GM19240 (cell line): ENCODE measurements around the gene NR2F1-AS1.

Source experiments
- DNase-seq: peaks from one replicate; pipeline ENCODE4 v3.0.0; 2011; ENCODE audit warnings: low spot score; ENCODE audit not compliant: insufficient read length

NR2F1-AS1 gene

DNA sequence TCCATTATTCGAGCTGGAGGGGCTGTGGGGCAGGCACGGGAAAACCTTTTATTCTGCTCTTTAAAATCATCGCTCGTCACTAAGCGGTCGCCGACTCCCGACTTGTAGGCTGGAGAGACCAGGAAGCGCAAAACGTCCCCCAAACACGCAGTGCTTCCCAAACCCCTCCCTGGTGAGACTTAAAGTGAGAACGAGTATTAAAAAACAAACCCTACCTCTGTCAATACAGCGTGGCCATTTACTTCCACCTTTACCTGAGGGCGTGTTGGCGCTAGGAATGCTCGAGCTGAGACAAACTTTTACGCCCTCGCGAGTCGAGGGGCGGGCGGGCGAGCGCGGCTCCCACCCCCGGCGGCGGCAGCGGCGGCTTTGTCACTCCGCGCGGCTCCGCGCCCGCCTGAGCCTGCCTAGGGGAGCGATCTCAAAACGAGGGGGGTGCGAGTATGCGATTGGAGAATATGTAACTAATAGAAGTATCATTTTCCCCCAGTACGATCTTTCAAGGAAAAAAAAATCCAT, at the start of gene NR2F1-AS1:
Gene NR2F1-AS1 (minus strand): TSS at position 293 of the 519 bp plus-strand sequence.
- no peak for DNase-seq

DNA sequence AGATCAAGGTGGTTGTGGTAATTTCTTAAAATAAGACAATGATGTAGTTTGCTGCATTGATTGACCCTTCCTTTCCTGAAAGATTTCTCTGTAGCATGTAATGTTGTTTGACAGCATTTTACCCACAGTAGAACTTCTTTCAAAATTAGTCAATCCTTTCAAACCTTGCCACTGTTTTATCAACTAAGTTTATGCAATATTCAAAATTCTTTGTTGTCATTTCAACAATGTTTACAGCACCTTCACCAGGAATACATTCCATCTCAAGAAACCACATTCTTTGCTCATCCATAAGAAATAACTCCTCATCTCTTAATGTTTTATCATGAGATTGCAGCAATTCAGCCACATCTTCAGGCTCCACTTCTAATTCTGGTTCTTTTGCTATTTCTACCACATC, 45.8 kb upstream of the NR2F1-AS1 start:
- DNase-seq: no peak

DNA sequence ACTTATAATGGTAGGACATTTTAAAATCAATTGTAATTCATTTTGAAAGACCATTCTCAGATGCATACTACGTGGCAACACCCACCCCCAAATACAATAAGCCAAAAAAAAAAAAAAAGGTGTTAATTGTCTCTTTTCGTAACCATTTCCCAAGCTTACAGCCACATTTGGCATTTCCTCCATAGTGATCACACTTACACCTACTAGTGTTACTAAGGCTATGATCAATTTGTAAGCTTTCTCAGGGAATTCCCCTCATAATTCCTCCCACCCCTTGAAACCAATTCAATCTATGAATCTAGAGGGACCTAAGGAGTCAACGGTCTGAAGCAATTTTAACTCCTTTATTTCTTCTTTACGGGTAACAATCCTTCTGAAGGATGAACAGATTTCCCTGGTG, 42.1 kb upstream of the NR2F1-AS1 start:
- DNase-seq: no peak

DNA sequence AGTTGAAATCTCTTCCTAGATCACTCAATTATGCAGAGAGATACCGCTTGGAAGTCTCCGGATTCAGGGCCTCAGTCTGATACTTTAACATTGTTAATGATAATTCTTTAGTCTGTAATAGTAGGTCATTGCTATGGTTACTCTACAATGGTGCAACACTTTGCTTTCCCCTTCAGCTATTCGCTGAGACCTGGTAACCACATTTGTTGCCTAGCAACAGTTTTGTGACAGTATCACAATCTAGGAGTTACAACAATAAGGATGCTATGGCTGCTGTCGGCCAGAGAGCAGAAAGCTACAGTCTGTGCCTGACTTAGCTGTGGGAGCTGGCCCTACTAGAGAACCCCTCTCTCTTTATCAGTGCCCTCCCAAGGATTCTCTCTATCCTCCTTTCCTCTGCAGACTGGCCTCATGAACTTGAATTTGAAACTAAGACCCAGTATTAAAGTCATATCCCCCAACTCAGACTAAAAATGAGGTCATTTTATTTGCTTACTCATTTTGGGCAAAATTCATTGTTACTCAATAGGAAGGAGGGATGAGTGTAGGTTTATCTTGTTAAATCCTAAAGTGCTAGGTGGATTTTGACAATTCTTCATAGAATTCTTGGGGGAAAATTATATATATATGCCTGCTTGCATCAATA, 41.3 kb upstream of the NR2F1-AS1 start:
- no peak for DNase-seq

DNA sequence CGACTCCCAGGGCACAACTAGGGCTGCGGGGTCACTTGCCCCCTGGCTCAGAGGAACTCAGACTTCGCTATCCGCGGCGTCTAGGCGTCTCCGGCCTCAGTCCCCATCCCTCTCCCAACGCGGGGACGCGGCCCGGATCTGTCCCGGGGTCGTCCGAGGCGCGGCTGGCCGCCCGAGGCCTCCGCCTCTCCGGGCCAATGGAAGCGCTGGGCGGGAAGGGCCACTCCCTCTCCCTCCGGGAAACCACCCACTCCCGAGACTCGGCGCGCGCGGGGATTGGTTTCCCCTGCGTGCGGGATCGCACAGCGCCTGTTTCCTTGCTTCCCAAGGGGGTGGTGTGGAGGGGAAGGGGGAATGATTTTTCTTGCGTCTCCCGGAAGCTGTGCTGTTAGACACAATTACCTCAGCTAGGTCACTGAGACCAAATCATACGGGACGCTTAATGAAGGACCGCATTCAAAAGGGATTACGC, 40.3 kb upstream of the NR2F1-AS1 start:
- no peak for DNase-seq

DNA sequence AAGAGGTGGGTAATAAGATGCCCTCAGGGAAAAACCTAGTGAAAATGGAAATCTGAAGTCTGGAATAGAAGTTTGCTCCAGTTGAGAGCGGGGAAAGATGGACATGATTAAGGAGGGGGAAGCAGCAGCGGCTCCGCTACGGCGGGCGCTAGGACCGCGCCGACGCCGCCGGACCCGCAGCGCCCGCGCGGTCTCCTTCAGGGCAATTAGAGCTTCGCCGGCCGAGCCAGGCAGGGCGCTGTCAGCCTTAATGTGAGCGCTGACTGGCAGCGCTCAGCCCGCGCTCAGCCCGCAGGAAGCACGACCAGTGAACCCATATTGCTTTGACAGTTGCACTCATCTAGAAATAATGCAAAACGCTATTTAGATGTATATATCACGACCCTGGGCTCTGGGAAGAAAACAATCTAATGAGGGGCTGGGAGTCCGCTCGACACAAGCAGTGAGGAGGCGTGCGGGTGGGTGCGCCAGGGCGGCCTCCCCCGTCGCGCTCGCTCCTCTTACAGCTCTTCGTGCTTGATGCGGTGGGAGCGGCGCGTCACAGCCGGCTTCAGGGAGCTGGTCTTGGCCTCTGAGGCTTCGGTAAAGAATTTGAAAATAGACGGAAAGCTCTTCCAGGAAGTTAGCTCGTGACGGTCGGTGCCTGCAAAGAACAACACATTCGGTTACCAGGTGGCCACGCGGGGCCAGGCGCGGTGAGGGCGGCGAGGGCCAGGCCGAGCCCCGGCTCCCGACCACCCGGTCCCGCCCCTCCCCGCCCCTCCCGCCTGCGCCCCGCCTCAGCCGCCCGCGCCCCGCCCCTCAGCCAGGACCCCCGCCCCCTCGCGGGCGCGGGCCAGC, 39.7 kb upstream of the NR2F1-AS1 start:
- DNase-seq: peak; percentile 55

DNA sequence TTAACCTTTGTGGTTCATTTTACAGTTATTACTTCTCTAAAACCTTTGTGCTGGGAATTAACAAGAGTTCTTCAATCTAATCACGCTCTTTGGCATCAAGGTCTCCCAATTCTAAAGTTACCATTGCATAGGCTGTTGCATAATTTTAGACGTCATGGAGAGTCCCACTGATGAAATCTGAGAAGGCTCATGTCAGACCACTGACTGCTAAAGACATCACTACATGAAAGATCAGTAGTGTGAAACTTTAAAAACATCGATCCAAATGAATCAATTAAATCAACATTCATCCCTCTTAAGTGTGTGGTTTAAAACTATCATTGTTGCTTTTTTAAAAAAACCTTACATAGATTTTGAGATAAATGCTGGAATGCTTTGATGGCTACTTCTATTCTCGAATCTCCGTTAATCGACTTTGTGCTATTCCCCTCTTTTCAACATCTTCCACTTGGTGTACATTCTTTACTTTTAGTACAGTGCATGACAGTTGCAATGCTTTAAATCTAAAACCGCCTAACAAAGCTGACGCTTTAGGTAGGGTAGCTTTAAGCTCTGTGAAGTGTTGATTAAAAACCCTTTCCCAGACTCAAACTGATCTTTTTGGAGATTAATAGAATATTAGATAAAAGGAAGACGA, 35.6 kb upstream of the NR2F1-AS1 start:
- DNase-seq: no peak

DNA sequence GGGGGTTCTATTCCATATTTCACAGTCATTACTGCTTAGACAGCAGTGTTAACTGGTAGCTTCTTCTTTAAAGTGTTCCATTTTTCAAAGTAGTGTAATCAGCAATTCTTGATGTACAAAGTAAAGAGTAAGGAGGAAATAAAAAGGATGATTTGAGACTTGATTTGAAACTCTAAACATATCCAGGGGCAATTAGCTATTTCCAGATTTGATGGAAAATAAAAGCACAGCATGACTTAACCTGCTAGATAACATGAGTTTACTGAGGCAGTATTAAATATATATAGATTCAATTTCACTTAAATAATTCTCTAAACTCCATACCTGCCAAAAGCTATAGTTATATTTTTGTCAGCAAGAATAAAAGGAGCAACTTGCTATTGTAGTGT, 31.8 kb upstream of the NR2F1-AS1 start:
- DNase-seq: no peak

DNA sequence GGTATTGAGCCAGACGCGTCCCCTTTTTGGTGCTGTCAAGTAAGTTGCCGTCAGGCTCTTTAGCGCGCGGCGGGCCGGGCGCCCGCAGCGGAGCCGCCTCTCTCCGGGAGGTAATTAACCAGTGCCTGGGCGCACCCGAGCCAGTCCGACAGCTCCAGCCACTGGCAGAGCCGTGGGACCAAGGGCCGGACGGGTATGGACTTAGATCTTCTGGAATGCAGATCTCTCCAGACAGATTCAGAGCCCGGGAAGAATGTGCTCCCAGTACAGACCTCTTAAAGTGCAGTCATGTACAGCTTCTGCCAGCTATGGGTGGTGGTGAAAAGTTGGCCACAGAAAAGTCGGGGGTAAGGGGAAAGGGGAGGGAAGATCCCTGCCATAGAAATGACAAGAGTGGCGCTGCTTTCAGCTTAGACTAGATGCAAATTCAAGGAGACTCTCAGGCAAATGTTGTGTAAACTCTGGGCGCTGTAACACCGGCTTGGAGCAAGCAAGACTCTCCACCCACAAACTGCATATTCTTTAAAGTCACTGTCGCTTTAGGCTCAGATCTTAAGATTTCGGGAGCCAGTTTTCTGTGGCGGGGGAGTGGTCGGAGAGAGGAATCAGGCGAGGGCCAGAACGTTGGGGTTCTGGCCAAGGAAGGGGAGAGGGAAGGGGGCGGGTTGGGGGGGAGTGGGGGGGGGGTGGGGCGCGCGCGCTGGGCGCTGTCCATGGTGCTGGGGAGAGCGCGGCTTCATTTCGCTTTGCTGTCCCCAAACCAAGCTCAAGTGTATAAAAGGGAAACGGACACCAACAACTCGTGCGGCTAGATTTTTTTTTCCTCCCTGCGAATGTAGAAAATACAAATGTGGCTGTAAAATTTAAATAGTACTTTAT, 31.2 kb upstream of the NR2F1-AS1 start:
- DNase-seq: no peak

DNA sequence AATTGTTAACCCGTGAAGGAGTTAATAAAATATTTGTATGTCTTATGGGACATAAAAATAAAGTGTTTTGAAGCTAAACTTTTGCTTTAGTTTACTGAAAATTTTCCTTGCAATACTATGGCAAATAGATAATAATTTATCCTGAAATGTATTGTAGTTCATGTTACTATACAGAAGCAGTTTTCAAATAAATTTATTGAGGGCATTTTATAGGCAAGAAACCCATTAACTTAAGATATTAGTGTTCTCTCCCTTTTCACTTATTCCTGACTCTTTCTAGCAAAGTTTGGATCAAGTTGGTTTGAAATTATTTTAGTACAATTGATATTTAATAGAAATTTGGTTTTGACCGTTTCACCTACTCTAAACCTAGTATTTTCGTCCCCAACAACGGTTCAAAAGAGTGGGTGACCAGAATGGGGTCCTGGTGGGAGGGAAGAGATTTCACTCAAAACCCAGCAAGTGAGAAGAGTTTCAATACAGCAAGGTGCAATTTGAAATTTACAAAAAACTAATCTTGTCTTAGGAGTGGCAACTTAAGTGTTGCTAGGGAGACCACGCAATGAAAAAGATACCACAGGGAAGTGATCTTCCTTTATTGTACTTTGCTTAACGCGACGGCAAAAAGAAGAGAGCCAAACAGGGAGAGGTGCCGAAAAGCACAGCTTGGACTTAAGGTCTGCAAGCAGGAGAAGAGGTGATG, 30.4 kb upstream of the NR2F1-AS1 start:
- DNase-seq: no peak

DNA sequence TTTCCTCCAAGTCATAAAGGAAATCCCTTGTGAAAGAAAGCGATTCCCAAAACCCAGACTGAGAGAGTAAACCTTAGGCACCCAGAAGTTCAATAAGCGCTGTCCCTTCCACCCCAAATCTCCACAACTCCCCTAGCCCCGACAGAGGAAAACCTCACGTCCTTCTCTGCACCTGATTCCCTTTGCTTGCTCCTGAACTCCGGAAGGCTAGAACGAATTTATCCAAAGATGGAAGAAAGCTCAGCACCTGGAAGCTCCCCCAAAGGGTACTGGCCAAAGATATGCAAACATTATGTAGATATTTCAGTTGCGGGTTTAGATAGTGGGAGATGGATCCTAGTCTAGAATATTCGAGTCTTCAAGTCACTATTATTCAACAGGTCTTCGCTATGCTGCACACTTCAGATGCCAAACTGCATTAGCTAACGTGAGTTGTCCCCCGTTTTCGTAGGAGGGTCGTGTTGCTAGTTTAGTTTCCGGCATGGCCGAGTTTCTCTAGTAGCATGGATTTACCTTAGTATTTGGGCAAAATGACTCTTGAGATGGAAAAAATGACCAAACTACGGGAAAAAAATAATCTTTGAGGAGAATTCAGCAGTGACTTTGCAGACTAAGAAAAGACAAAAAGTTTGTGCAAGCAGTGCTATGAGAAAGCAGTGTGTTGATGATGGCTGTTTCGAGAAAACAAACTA, 29.7 kb upstream of the NR2F1-AS1 start:
- no peak for DNase-seq

DNA sequence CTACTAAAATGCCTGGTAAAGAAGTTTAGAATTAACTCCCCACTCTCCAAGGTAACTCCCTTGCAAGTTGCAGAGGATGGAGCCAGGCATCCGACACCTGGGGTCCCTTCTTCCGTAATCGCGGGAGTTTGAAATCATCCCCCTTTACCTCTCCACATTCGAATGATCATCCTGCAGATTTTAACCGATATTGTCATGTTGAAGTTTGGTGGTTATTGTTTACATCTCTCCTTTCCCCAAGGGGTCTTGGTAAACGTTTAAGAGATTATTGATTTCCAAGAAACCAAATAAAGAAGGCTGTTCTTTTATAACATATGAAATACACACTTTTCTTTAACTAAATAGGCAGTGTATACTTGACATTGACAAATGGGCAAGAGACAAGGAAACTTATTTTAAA, 28.7 kb upstream of the NR2F1-AS1 start:
- no peak for DNase-seq

DNA sequence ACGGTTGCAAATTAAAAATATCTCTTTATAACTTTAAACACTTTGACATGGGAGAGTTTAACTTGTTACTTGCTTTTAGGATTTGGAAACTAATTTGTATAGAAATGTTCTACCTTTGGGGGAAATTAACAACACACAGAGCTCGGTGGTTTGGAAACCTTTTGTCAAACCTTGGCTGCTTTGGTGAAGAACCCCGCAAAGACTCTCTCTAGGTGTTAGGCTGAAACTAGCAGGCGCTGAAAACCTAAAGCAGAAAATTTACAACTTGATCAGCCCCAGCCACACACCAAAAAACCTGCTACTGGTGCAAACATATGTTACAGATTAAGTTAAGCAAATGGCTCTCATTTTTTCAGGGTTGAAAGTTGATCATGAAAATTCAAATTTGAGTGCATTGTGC, 27.8 kb upstream of the NR2F1-AS1 start:
- DNase-seq: no peak

DNA sequence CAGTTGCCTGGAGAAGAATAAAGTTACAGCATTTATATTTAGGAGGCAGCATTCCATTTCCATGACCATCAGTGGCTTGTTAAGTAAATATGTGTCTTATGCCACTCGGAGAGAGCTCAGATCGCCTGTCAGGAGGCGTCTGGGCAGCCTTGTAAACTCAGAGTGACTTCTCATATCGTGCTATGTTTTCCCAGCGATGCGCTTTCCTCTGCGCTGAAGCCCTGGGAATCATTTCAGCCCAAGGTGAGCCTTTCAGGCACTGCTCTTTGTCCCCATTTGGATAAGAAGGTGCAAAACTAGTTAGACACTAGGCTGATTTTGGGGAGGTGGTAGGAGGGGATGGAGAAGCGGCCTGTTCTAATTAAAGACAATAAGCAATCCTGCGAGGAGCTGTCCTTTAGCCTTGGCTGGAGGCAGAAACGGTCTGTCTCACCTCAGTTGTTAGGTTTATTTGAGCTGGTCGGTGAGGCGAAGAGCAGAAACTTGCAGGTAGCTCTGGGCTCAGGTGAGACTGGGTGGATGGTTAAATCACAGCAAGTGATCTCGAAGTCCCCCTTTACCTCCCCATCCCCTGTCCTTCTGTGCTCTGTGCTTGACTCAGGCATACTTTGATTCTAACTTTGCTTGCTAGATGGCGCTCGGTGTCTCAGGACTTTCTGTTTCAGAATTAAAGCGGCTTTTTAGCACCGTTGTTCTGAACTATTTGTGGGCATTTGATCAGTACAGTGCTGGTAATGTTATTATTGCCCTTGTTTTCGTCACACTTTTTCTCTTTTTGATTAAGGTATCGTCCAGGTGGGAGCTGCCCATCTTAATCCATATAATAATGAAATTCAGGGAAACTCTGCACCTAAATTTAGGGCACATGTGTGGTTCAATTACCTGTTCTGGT, 26.6 kb upstream of the NR2F1-AS1 start:
- DNase-seq: no peak

DNA sequence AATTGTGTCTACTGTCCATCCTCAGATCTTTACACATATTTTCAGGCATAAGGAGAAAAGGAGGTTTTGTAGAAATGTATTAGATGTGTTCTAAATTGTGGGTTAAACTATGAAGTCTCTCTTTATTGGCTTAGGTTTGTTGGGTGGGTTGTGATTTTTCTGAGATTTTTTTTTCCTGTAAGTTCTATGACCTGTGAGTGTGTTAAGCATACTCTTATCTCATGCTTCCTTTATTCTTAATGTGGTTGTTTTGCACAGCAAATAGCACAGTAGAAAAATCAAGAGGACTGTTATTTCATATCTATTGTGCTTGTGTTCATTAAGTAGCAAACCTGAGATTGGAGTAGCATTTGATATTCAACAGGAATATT, 25.3 kb upstream of the NR2F1-AS1 start:
- no peak for DNase-seq

DNA sequence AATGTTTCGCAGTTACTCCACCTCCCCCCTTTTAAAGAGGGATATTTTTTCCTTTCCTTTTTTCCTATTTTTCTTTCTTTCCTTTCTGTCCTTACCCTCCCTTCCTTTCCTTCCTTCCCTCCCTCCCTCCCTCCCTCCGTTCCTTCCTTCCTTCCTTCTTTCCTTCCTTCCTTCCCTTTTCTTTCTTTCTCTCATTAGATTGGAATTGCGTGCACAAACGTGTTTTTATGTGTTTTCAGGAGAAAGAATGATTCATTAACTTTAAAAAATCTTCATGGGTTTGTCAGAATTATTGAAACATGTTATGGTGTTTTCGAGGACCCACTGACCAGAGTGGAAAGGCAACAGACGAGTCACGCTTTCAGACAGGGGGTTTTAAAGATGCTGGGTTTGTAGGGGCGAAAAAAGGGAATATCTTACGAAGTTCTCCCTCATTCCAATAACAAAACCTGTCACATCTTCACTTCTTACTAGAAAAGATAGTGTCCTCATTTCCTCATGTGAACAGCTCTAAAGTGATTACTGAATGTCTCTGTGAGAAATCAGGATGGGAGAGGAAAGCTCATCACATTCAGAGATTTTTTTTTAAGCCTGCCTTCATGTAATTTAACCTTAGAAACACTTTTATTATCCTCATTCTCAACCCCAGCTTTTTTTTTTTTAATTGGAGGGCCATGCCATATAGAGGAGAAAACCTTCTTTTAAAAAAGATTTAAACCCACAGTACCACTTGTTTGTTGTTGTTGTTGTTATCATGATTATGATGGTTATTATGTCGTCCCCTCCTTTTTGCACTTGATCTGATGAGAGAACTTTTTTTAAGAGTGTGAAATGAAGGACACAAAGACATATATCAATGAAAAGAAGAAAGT, 23.9 kb upstream of the NR2F1-AS1 start:
- no peak for DNase-seq

DNA sequence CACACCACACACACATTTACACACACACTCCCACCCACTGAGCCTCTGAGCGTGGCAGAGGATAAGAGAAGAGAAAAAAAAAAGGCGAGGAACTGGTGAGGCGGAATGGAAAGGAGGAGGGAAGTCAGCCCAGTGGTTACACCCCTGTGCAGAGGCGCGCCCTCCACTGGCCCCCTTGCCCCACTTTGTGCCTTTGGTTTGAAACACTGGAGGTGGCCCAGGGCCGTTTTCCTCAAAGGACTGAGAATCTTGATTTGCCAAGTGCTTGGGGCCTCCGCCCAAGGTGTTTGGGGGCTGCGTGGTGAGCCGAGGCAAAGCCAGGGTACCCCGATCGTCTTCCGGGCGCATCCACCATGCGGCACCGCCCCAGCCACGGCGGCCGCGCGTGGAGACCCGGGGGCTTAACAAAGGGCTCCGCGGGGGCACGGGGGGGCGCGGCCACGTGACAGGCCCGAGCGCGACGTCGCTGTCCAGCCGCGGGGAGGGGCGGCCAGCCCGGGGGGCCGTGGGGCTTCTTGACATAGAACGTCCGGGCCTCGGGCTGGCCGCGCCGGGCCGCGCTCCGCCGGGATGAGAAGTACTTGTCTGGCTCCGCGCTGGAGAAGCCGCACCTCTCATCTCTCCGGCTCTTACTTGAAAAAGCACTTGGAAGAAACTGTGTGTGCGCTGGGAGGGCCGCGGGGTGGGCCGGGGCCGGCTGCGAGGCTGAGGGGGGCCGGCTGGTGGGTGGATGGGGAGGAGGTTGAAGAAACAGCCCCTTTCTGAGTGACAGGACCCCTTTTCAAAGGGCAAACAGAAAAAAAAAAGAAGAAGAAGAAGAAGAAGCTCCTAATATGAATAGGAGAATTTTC, 23.0 kb upstream of the NR2F1-AS1 start:
- DNase-seq: no peak
